Measurements from ENCODE around the gene GRAMD4. TPM values are rescaled to one million over a fixed set of nuclear protein-coding genes. Genes with fewer than 3 reads are reported as not detected.
"Not testable (repeated sequence)": the region's sequence is repeated elsewhere in the genome, so short reads cannot be mapped to it uniquely, and the experiment has no call there.

Gene GRAMD4
- polyA plus RNA-seq, 1 experiment = 7.5 TPM

GRCh38 chr22:46619240-46619829 lies 851 bp upstream of the GRAMD4 start:
- Histone ChIP-seq H3K9me3 (ENCODE audit: control insufficient read depth, insufficient read depth, low read length) (no peaks in the 10 kb centered on the region; the same call in 1 of the 2 replicates), H3K27me3 (ENCODE audit: control insufficient read depth, insufficient read depth, low read length) (no peaks in the 10 kb centered on the region), H3K27ac (ENCODE audit: low read depth, low read length) (no peak overlapping the region), H3K4me3 (ENCODE audit: low read depth, low read length) (no peak overlapping the region)
- CTCF ChIA-PET = no interaction called here
- DNase-seq (ENCODE audit: low read depth, low spot score) = no peak
- TF ChIP-seq, protein P1, sequence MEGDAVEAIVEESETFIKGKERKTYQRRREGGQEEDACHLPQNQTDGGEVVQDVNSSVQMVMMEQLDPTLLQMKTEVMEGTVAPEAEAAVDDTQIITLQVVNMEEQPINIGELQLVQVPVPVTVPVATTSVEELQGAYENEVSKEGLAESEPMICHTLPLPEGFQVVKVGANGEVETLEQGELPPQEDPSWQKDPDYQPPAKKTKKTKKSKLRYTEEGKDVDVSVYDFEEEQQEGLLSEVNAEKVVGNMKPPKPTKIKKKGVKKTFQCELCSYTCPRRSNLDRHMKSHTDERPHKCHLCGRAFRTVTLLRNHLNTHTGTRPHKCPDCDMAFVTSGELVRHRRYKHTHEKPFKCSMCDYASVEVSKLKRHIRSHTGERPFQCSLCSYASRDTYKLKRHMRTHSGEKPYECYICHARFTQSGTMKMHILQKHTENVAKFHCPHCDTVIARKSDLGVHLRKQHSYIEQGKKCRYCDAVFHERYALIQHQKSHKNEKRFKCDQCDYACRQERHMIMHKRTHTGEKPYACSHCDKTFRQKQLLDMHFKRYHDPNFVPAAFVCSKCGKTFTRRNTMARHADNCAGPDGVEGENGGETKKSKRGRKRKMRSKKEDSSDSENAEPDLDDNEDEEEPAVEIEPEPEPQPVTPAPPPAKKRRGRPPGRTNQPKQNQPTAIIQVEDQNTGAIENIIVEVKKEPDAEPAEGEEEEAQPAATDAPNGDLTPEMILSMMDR (IDR thresholded peaks at IDR 0.05; ENCODE audit: low read depth, low read length) = no peak
- POLR2A ChIA-PET = no interaction called here

- CTCF ChIA-PET = no interaction called here
- no peak overlapping the region for H3K27ac ChIP-seq (ENCODE audit: low read depth, low read length)
- no peak for DNase-seq (ENCODE audit: low read depth, low spot score)
- no peak overlapping the region for H3K4me3 ChIP-seq (ENCODE audit: low read depth, low read length)
- POLR2A ChIA-PET = no interaction called here
- TF ChIP-seq, protein P1 (IDR thresholded peaks at IDR 0.05; ENCODE audit: low read depth, low read length) = no peak
- no peaks in the 10 kb centered on the region for H3K27me3 ChIP-seq (ENCODE audit: control insufficient read depth, insufficient read depth, low read length)
- H3K9me3 ChIP-seq (ENCODE audit: control insufficient read depth, insufficient read depth, low read length) = no peaks in the 10 kb centered on the region; the same call in 1 of the 2 replicates
Measured at GRCh38 chr22:46620588-46621242, 529 bp downstream of the GRAMD4 start.

DNA sequence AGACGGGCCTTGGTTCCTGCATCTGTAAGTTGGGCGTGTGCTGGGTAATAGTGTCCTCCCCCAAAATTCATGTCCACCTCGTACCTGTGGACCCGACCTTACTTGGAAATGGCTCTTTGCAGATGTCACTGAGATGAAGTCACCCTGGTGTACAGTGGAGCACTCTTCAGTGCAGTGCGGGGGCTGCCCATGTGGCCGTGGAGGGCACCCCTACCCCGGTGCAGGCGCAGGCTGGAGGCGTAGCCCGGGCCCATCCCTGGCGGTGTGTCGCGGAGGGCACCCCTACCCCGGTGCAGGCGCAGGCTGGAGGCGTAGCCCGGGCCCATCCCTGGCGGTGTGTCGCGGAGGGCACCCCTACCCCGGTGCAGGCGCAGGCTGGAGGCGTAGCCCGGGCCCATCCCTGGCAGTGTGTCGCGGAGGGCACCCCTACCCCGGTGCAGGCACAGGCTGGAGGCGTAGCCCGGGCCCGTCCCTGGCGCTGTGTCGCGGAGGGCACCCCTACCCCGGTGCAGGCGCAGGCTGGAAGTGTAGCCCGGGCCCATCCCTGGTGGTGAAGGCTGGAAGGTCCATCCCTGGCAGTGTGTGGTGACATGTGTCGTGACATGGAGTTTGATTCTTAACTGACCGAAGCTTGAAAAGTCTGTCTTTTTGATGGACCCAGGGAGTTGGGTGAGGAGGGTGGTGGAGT lies 1.2 kb downstream of the GRAMD4 start:
- H3K9me3 ChIP-seq (ENCODE audit: control insufficient read depth, insufficient read depth, low read length); CTCF ChIA-PET; H3K4me3 ChIP-seq (ENCODE audit: low read depth, low read length); POLR2A ChIA-PET; H3K27ac ChIP-seq (ENCODE audit: low read depth, low read length); DNase-seq (ENCODE audit: low read depth, low spot score); H3K27me3 ChIP-seq (ENCODE audit: control insufficient read depth, insufficient read depth, low read length): not testable (repeated sequence)

GRCh38 chr22:46622081-46622521 lies 1.9 kb downstream of the GRAMD4 start:
- ChIA-PET POLR2A (no interaction called here), CTCF (no interaction called here)
- TF ChIP-seq, protein P1 (IDR thresholded peaks at IDR 0.05; ENCODE audit: low read depth, low read length) = no peak
- H3K4me3 ChIP-seq (ENCODE audit: low read depth, low read length) = no peak overlapping the region
- no peaks in the 10 kb centered on the region for H3K27me3 ChIP-seq (ENCODE audit: control insufficient read depth, insufficient read depth, low read length)
- no peaks in the 10 kb centered on the region; the same call in 1 of the 2 replicates for H3K9me3 ChIP-seq (ENCODE audit: control insufficient read depth, insufficient read depth, low read length)
- no peak overlapping the region for H3K27ac ChIP-seq (ENCODE audit: low read depth, low read length)
- no peak for DNase-seq (ENCODE audit: low read depth, low spot score)

DNA sequence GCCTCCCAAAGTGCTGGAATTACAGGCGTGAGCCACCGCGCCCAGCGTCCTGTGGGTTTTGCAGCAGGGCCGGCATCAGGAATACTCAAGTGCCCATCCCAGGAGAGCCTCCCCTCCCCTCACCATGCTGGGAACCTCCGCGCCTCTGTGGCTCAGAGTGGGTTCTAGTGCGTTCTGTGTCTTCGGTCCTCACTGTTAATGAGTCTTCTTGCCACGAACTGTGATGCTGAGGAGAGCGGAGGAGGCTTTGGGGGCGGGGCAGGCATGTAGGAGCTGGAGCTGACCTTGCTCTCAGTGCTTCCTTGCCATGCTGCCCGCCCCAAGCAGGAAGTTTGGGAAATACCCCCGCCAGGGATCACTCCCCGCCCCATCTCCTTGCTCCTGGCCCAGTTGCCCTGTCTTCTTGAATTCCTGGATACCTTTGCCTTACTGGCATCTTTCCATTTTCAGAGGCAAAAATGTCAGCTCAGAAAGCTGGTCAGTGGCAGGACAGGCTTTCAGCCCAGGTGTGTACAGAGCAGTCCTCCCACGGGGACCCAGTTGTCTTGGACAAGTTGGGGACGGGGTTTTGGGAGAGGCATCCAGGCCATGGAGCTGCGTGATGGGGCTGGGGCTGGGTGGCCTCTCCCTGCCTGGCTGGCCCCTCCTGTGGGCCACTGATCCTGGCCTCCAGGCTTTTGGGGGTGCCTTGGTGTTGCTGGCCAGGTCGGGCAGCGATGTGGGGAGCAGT lies 5.1 kb downstream of the GRAMD4 start:
- H3K27me3 ChIP-seq (ENCODE audit: control insufficient read depth, insufficient read depth, low read length) = no peaks in the 10 kb centered on the region
- no peak overlapping the region for H3K4me3 ChIP-seq (ENCODE audit: low read depth, low read length)
- CTCF ChIA-PET = no interaction called here
- DNase-seq (ENCODE audit: low read depth, low spot score) = no peak
- TF ChIP-seq, protein P1 (IDR thresholded peaks at IDR 0.05; ENCODE audit: low read depth, low read length) = no peak
- H3K27ac ChIP-seq (ENCODE audit: low read depth, low read length) = no peak overlapping the region
- no peaks in the 10 kb centered on the region; the same call in 1 of the 2 replicates for H3K9me3 ChIP-seq (ENCODE audit: control insufficient read depth, insufficient read depth, low read length)
- POLR2A ChIA-PET = no interaction called here

Measured in AG04450 (cell line).